ENCODE results near the gene TRAPPC2.

The TRAPPC2 gene

GRCh38 chrX:13666836-13667235 is 67.6 kb downstream of the TRAPPC2 start:
- no peak for DNase-seq

- DNase-seq, result no peak
Measured at GRCh38 chrX:13664020-13664419, 70.4 kb downstream of the TRAPPC2 start.

- DNase-seq, result no peak
Measured at GRCh38 chrX:13662355-13662791, 72.0 kb downstream of the TRAPPC2 start.
